ENCODE measurements around the gene YTHDF1.

GRCh38 chr20:63264000-63264399, 48.1 kb upstream of the YTHDF1 start:
- no peak for TF ChIP-seq CTCF (IDR thresholded peaks at IDR 0.05)
- TF ChIP-seq POLR2A (IDR thresholded peaks at IDR 0.05): no peak
